H1 (cell line): ENCODE measurements around the gene SLC51B. TPM values are rescaled to one million over a fixed set of nuclear protein-coding genes. Genes with fewer than 3 reads are reported as not detected.

Experiments used
- E2F6 ChIP-seq: IDR thresholded peaks from 2 replicates; pipeline ENCODE4 v1.6.1; 2012; ENCODE audit warnings: inconsistent platforms
- polyA plus RNA-seq, 7 experiments: library from polyadenylated mRNA; depleted of rRNA in 3 of 7; stranded (reverse) in 5 of 7; unstranded in 2 of 7; fragments of >200 nt in 5 of 7; fragments of 200-250 nt in 2 of 7; gene quantifications; 1 replicate in 5 of 7; 2 replicates in 1 of 7; 4 replicates in 1 of 7; pipeline versions ENCODE4 v1.2.1 to v1.2.3, GENCODE V29; 2011 to 2013; ENCODE audit warnings: missing spikeins in 2 of 7, mixed read lengths in 2 of 7
- total RNA-seq: library from RNA; stranded (reverse); fragmentation: NEBNext Ultra II Directional; extraction: Animal tissue kit (Norgen Biotek cat#: 25700); gene quantifications from 2 replicates; pipeline ENCODE4 v1.2.1, GENCODE V29; 2021

The SLC51B gene
- total and polyA plus RNA-seq, 2 of the 8 experiments (the other 6 are each of a cell fraction or from before 2014, with no cell fraction given), result not detected

GRCh38 chr15:65006876-65007275 is 38.3 kb upstream of the SLC51B start (continued):
- no peak for TF ChIP-seq E2F6
